GM18951 (cell line): ENCODE measurements around the gene RNASE12.
"Not testable (repeated sequence)": the region's sequence is repeated elsewhere in the genome, so short reads cannot be mapped to it uniquely, and the experiment has no call there.

Experiments used
- POLR2A ChIP-seq: IDR thresholded peaks from 4 replicates; pipeline ENCODE4 v1.6.1; 2011; ENCODE audit warnings: mild to moderate bottlenecking; ENCODE audit not compliant: insufficient read length, insufficient read depth; ENCODE audit errors: extremely low read depth
- in situ Hi-C: fragments of 300-500 bp; cut with MboI; formaldehyde crosslinking; loops from one replicate; pipeline ENCODE4 v1.12.0; 2022; ENCODE audit warnings: low sequenced_read_pairs, mixed read lengths, inconsistent platforms; ENCODE audit not compliant: unreplicated experiment

Gene RNASE12

DNA sequence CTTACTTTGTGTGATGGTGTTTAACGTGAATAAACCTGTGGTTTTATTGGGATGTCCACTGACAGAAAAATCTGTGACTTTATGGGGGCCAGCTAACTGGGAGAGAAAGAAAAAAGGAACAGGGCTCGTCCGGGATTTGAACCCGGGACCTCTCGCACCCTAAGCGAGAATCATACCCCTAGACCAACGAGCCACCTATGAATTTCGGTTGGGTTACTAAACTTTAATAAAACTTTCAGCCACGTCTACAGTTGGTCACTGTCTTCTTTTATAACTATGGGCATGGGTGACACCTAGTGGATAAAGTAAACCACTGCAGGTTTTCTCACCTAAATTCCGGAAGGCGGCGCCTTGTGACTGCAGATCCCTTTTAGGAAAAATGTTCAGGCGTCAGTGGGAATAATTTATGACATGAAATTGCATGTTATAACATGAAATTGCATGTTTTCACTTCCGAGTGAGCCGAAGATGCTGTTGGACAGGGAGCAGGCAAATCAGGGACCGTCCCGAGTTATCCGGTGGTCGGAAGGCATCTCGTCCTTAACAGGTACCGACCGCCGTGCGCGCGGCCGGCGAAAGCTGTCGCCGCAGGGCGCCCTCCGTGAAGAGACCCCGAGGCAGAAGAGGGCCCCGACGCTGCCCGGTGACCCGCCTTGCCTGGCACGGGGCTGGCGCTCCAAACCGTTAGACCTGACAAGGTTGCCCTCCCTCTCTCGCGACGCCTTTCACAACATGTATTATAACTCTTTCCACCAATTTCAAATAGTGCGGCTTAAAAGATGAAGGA, 18.2 kb upstream of the RNASE12 start:
- in situ Hi-C loops: loop anchor here (5.0 kb wide), 2 partner anchors 78 to 277 kb away; partner anchors contain the start of genes ANG and CCNB1IP1
- no peak for TF ChIP-seq POLR2A

DNA sequence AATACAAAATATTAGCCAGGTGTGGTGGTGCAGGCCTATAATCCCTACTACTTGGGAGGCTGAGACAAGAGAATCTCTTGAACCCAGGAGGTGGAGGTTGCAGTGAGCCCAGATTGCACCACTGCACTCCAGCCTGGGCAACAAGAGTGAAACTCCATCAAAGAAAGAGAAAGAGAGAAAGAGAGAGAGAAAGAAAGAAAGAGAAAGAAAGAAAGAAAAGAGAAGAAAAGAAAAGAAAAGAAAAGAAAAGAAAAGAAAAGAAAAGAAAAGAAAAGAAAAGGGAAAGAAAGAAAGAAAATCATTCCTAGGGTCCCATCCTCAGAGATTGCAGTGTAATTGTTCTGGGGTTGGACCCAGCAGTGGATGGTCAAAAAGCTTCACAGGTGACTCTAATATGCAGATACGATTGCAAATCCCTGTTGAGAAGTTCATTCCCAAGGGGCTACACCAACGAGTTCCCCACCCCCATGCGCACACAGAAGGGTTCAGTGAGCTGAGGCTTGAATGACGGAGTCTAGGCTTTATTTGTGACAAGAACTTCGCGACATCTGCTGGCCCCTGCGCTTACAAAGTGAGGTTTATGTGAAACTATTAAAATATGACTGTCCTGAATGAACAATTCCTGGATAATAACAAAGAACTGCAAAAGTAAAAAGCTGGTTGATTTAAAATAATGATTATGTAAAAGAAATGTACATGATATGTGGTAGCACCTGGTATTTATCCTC, 17.4 kb upstream of the RNASE12 start:
- in situ Hi-C loops: no loop called here
- no peak for TF ChIP-seq POLR2A

DNA sequence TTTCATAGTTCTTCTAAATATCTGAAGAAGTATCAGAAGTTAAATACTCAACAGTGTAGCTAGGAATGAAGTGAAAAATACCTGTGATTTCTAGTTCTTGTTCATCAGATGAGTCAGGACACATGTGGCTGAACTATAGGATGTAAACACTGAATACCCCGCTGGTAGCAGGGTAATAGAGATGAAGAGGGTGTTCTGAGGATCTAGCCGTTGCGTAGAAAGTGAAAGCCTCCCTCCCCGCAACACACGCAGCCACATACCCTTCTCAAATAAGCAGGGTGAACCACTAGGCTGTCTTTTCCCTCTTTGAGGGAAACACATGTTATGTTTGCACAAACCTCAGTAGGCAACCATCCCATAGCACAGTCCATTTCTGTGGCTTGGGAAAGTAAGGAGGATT, 16.4 kb upstream of the RNASE12 start:
- in situ Hi-C loops: no loop called here
- TF ChIP-seq POLR2A: no peak

DNA sequence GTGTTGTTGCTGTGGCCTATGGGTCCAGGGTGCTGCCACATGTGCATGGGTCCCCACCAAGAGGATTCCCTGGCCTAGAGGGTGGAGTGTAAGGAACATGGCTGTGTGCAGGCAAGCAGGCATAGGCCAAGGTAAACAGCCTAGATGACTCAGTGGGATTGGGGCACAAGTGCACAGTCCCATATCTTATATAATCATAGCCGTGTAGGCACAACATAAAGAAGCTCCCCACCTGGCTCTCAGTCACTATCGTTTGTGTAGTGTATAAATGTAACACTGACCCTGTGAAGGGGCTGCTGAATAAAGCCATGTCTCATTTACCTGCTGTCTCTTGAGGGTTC, 15.7 kb upstream of the RNASE12 start:
- in situ Hi-C loops: no loop called here
- TF ChIP-seq POLR2A: no peak

DNA sequence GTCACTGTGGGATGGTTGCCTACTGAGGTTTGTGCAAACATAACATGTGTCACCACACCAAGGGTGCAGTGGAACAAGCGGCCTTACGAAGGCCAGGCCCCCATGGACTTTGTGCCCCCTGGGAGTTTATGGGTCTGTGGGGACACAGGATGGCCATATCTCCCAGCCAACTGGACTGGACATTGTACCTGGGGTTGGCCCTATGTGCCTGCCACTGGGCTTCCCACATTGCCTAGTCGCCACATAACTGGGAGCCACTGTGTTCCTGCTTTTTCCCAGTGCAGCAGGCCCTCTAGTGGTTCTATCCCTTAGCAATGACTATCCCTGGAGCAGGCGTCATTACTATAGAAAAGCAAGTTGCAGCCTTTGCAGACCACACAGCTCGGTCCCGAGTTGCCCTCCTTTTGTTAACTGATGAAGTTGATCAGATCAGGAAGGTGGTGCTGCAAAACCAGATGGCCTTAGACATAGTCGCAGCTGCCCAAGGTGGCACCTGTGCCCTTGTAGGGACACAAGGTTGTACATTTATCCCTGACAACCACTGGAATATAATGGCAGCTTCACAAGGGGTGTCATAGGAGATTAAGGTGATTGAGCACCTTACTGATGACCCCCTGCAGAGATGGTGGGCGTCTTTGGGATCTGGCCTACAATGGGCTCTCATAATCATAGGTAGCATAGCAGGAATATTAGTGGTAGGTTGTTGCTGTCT, 15.2 kb upstream of the RNASE12 start:
- TF ChIP-seq POLR2A: no peak
- in situ Hi-C loops: no loop called here

DNA sequence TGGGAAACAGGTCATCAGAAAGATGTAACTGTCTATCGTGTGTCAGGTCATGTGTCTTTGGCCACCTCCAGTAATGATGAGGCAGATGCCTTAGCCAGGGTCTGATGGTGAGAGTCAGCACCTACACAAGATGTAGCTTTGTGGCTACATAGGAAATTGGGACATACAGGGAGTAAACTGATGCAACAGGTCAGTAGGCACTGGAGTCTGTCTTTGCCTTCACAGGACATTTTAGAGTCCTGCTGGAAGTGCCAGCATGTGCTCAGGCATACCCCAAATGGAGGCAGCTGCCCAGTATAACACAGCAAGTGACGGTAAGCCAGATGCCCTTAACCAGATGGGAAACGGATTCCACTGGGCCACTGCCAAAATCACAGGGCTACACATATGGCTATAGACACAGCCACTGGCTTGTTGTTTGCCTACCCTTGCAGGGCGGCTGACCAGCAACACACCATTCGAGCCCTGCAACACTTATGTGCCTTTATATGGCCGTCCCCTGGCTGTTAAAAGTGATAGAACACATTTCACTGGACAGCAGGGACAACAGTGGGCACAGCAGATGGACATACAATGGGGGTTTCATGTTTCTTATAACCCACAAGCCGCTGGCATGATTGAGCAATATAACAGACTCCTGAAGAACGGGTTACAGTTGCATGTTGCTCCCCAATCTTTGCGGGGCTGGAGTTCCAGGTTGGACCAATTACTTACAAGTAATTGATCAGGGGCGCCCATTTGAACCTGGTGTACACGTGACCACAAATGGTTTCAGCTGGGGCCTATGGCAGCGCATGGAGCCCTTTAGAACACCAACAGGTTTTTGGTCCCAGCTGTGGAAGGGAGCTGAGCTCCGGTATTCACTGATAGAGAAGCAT, 12.9 kb upstream of the RNASE12 start:
- in situ Hi-C loops: no loop called here

DNA sequence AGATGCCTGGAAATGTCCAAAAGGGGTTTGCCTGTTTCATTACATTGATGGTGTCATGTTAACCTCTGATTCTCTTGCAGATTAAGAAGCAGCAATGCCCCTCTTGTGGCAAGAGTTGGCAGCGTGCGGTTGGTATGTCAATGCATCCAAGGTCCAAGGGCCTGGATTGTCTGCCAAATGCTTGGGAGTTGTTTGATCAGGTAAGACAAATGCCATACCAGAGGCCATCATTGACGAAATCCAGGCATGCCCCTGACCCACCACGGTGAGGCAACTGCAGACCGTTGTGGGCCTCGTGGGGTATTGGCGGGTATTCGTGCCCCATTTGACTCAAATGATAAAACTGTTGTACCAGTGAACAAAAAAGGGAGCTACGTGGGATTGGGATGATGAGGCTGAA, 11.4 kb upstream of the RNASE12 start:
- no peak for TF ChIP-seq POLR2A
- in situ Hi-C loops: no loop called here

More for the DNA sequence above, 12.9 kb upstream of the RNASE12 start:
- no peak for TF ChIP-seq POLR2A

DNA sequence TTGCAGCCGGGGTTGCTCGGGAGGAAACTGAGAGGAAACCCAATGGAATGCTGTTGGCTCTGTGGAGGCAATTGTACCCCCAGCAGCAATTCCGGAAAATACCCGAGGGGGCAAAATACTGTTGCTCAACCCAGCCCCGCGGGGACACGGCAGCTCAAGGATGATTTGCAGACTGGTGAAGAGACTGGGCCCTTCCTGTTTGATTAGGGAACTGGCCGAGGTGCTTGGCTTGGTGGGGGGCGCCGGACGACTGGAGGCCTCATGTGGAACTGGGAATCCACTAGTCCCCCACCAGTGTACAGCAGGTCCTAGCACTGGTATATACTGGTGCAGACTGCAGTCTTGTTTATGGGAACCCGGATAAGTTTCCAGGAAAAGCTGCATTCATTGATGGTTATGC, 10.3 kb upstream of the RNASE12 start:
- no peak for TF ChIP-seq POLR2A
- in situ Hi-C loops: no loop called here

DNA sequence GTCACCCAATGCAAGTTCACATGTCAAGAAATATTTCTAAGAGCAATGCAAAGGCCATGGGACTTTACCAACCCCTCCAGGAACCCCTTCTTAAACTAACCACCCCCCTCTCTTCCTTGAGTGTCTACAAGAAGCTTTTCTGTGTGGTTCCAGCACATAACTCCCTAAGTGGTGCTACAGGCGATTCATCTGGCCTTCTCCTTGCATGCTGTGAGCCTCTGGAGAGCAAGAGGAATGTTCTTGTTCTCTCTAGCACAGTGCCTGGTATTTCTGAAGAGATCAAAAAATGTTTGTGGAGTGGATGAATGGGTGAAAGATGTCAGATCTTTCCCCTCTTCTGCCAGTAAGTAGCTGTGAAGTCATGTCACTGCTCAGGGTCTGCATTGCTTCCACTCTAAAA, 5.9 kb upstream of the RNASE12 start:
- in situ Hi-C loops: no loop called here
- no peak for TF ChIP-seq POLR2A

DNA sequence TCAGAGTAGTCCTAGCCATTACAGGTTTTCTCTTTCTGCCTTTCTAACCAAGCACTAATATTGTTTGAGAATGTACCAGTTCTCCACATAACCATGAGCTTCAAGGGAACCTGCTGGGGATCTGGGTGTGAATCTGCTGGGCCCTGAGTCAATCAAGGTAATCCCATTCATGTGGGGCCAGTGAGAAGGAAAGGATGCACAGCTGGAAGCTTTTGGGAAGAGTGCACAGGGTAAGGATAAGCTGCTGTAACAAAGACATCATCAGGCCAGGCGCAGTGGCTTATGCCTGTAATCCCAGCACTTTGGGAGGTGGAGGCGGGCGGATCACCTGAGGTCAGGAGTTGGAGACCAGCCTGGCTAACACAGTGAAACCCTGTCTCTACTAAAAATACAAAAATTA, 4.5 kb upstream of the RNASE12 start:
- in situ Hi-C loops: not testable (repeated sequence)

DNA sequence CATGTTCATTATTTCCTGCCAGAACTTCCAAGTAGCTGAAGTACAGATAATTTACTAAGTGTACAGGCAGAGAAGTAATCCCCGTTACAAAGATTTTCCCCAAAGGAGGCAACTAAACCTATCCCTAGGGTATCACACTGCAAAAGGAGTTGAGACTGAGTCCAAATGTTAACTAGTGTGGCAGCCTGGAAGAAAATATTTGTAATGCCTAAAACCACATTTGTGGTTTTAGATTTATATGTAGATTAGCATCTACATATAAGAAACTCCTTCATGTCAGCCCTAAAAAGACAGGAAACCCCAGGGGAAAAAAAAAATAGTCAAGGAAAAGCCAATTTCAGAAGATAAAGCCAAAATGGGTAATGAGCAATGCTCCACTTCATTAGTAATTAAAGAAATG, 1.4 kb upstream of the RNASE12 start:
- in situ Hi-C loops: no loop called here
- TF ChIP-seq POLR2A: no peak

DNA sequence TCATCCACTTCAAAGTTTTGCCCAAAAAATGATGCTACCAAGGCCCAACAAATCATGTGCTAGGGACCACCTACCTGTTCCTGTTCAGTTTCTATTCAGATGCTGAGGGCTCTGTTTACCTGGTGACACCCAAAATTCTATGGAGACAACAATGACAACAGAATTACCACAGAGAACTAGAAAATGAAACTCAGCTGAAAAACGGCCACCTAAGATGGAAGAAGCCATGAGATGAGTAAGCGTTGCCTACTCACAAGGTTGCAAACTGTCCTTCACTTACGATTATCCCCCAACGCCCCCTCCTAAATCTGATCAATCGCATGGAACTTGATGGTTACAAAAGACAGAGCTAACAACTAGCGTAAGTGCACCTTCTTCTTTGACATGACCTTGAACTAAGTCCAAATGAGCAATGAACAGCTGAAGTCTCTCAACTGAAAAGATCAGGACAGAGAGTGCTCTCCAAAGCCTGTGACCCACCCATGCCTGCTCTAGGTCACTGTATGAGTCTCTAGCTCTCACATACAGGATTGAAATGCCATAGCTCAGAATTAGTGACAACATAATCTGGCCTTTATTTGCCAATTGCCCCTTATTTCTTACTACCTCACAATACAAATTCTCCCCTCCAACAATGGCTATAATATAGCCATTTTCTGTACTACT, 3.6 kb downstream of the RNASE12 start, which contains the start of gene RNASE11:
RNASE11 (minus strand) TSS at position 513 of the 666 bp plus-strand sequence.
- in situ Hi-C loops: no loop called here
- no peak for TF ChIP-seq POLR2A

DNA sequence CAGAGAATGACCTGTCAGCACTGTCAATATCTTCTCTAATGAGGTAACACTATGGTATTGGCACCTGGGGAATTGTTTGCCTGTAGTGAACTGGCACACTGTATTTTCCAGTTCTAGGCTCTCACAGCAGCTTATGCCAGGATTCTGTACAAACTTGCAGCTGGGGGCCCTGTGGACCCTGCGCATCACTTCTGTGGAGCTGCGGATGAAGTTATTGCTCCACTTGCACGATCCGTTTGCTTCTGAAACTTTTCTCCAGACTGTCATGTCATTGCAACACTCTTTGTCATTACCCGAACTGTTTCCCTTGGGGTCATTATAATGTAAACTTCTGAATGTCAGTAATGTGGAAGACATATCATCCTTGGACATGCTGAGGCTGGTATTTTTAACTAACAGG, 7.3 kb downstream of the RNASE12 start:
- TF ChIP-seq POLR2A: no peak
- in situ Hi-C loops: no loop called here

DNA sequence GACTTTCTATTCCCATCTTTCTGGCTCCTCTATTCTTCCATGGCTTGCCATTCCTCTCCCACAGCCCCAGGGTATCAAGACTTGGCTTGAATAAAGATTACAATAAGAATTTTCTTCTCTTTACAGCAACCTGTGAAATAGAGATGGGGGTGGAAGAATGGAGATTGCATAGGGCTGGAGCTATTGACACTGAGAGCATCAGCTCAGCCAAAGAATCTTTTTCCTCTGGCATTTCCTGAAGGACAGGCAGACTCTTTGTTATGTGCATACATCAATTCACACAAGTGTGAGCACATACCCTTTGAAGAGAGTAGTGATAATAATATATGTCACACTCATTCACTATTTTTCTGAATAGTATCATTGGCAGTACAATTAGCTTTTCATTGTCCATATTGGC, 8.0 kb downstream of the RNASE12 start:
- in situ Hi-C loops: no loop called here
- TF ChIP-seq POLR2A: no peak
